OCI-LY3 (cell line): ENCODE data around the gene LYPD6B.

Source experiments
- H2AFZ ChIP-seq: fragments of 200-600, 300-600 bp; shearing (Covaris generic); 2 replicates; pipeline ENCODE4 v1.6.0; 2014; ENCODE audit warnings: antibody characterized with exemption, low read depth, low read length
- H3K27ac ChIP-seq: fragments of 200-600, 300-600 bp; sonication (generic); 2 replicates; pipeline ENCODE4 v1.5.1; 2014; ENCODE audit warnings: mild to moderate bottlenecking, low read length, moderate library complexity, mixed read lengths
- H3K27me3 ChIP-seq: fragments of 200-600, 300-600 bp; sonication (generic); 2 replicates; pipeline ENCODE4 v1.6.1; 2014; ENCODE audit warnings: low read depth, low read length, mixed read lengths
- H3K36me3 ChIP-seq: fragments of 200-600, 300-600 bp; sonication (generic); replicated peaks from 2 replicates; pipeline ENCODE3; 2014; ENCODE audit warnings: low read depth, low read length, mixed read lengths
- H3K4me1 ChIP-seq: fragments of 300-600, 200-600 bp; sonication (generic); 2 replicates; pipeline ENCODE4 v1.6.1; 2014; ENCODE audit warnings: low read length, mixed read lengths
- H3K4me2 ChIP-seq: fragments of 200-600, 300-600 bp; sonication (generic); 2 replicates; pipeline ENCODE4 v1.6.1; 2014; ENCODE audit warnings: low read length, mixed read lengths
- H3K4me3 ChIP-seq: fragments of 300-600, 200-600 bp; sonication (generic); 2 replicates; pipeline ENCODE4 v1.5.1; 2014; ENCODE audit warnings: antibody characterized with exemption, mild to moderate bottlenecking, low read length, moderate library complexity
- H3K79me2 ChIP-seq: fragments of 300-600, 200-600 bp; shearing (Covaris generic); 2 replicates; pipeline ENCODE4 v1.6.1; 2014; ENCODE audit warnings: mild to moderate bottlenecking, low read length, mixed read lengths
- H3K9ac ChIP-seq: fragments of 300-600, 200-600 bp; shearing (Covaris generic); 2 replicates; pipeline ENCODE4 v1.6.0; 2014; ENCODE audit warnings: mild to moderate bottlenecking, low read length, moderate library complexity
- H3K9me3 ChIP-seq: fragments of 200-600, 300-600 bp; shearing (Covaris generic); 2 replicates; pipeline ENCODE4 v1.6.1; 2014; ENCODE audit warnings: low read length, mixed read lengths; ENCODE audit not compliant: insufficient read depth
- H4K20me1 ChIP-seq: fragments of 200-600, 300-600 bp; sonication (generic); 2 replicates; pipeline ENCODE4 v1.6.1; 2016; ENCODE audit warnings: low read length, mixed read lengths; ENCODE audit not compliant: insufficient read depth
- CTCF ChIP-seq: fragments of 200-600, 300-600 bp; sonication (generic); IDR thresholded peaks from 2 replicates; pipeline ENCODE4 v1.5.1; 2014; ENCODE audit warnings: antibody characterized with exemption, low read length, low read depth
- EZH2phosphoT487 ChIP-seq: fragments of 200-600 bp; shearing (Covaris generic); IDR thresholded peaks from 2 replicates; pipeline ENCODE4 v1.6.1; 2018; ENCODE audit warnings: antibody characterized with exemption, mixed run types, low read depth

Gene LYPD6B

GRCh38 chr2:149224543-149224942, 186.0 kb downstream of the LYPD6B start:
- Histone ChIP-seq H3K79me2 (no peaks in the 10 kb centered on the region), H3K4me2 (no peak overlapping the region), H3K9ac (no peak overlapping the region), H3K9me3 (no peaks in the 10 kb centered on the region), H2AFZ (no peak overlapping the region), H4K20me1 (no peaks in the 10 kb centered on the region), H3K27ac (no peak overlapping the region), H3K4me3 (no peak overlapping the region), H3K36me3 (no peaks in the 10 kb centered on the region), H3K27me3 (peaks cover 8% of the 10 kb centered on the region; the same call in 1 of the 2 replicates), H3K4me1 (no peaks in the 10 kb centered on the region)
- no peak for TF ChIP-seq EZH2phosphoT487
- TF ChIP-seq CTCF, result no peak

GRCh38 chr2:149225446-149225845, 186.9 kb downstream of the LYPD6B start:
- no peaks in the 10 kb centered on the region for H3K4me1 ChIP-seq
- H3K4me2 ChIP-seq, result no peak overlapping the region
- TF ChIP-seq CTCF, result no peak
- no peak for TF ChIP-seq EZH2phosphoT487
- no peaks in the 10 kb centered on the region for H4K20me1 ChIP-seq
- H3K4me3 ChIP-seq, result no peak overlapping the region
- no peak overlapping the region for H3K27ac ChIP-seq
- peaks cover 8% of the 10 kb centered on the region; the same call in 1 of the 2 replicates for H3K27me3 ChIP-seq
- H3K36me3 ChIP-seq, result no peaks in the 10 kb centered on the region
- no peaks in the 10 kb centered on the region for H3K79me2 ChIP-seq
- H3K9me3 ChIP-seq, result no peaks in the 10 kb centered on the region
- no peak overlapping the region for H3K9ac ChIP-seq
- no peak overlapping the region for H2AFZ ChIP-seq

- TF ChIP-seq EZH2phosphoT487 (no peak), CTCF (no peak)
- Histone ChIP-seq H3K27me3 (peaks cover 4% of the 10 kb centered on the region; the same call in 1 of the 2 replicates), H3K4me1 (no peaks in the 10 kb centered on the region), H3K27ac (no peak overlapping the region), H3K79me2 (no peaks in the 10 kb centered on the region), H3K4me2 (no peak overlapping the region), H3K9me3 (no peaks in the 10 kb centered on the region), H2AFZ (no peak overlapping the region), H3K9ac (no peak overlapping the region), H3K4me3 (no peak overlapping the region), H3K36me3 (no peaks in the 10 kb centered on the region), H4K20me1 (no peaks in the 10 kb centered on the region)
Measured at GRCh38 chr2:149226790-149227189, 188.3 kb downstream of the LYPD6B start.

- Histone ChIP-seq H2AFZ (no peak overlapping the region), H3K27ac (no peak overlapping the region), H4K20me1 (no peaks in the 10 kb centered on the region), H3K27me3 (peaks cover 7% of the 10 kb centered on the region; the same call in 1 of the 2 replicates), H3K79me2 (no peaks in the 10 kb centered on the region), H3K4me3 (no peak overlapping the region), H3K4me1 (no peaks in the 10 kb centered on the region), H3K36me3 (no peaks in the 10 kb centered on the region), H3K4me2 (no peak overlapping the region), H3K9ac (no peak overlapping the region), H3K9me3 (no peaks in the 10 kb centered on the region)
- TF ChIP-seq EZH2phosphoT487 (no peak), CTCF (no peak)
Measured at GRCh38 chr2:149235816-149236375, 197.4 kb downstream of the LYPD6B start.
